ENCODE measurements around the gene IL37. TPM values are rescaled to one million over a fixed set of nuclear protein-coding genes. Genes with fewer than 3 reads are reported as not detected.

Gene IL37
- not detected in 2 replicates for total RNA-seq

GRCh38 chr2:112910865-112911264, at the start of gene IL37:
Gene IL37, plus strand, starts transcription at chr2:112911165. Its CDS starts 1,848 bp downstream, at chr2:112913013.

Other genes with a start within 250 kb of the IL37 start
- not detected in 2 replicates for gene NT5DC4, start 190.1 kb upstream of the IL37 start, total RNA-seq
- gene CKAP2L, start 146.6 kb upstream of the IL37 start, total RNA-seq = 0.21 and 0.48 TPM in 2 replicates
- 61.6 and 230 TPM in 2 replicates for gene IL1A, start 126.7 kb upstream of the IL37 start, total RNA-seq
- 31.8 and 169 TPM in 2 replicates for gene IL1B, start 74.4 kb upstream of the IL37 start, total RNA-seq
- 0.43 and 41.4 TPM in 2 replicates for gene IL36G, start 66.8 kb downstream of the IL37 start, total RNA-seq
- 1.7 and 3.0 TPM in 2 replicates for gene IL36A, start 94.3 kb downstream of the IL37 start, total RNA-seq
- gene IL36B, start 141.7 kb downstream of the IL37 start, total RNA-seq = not detected in 2 replicates
- gene IL36RN, start 148.0 kb downstream of the IL37 start, total RNA-seq = 1.1 and 8.4 TPM in 2 replicates
- gene IL1F10, start 156.8 kb downstream of the IL37 start, total RNA-seq = not detected in 2 replicates
- 70.3 and 167 TPM in 2 replicates for gene IL1RN, start 216.4 kb downstream of the IL37 start, total RNA-seq

Measured in tracheal epithelial cell (primary cell).